Measurements from ENCODE around the gene TNKS1BP1.

DNA sequence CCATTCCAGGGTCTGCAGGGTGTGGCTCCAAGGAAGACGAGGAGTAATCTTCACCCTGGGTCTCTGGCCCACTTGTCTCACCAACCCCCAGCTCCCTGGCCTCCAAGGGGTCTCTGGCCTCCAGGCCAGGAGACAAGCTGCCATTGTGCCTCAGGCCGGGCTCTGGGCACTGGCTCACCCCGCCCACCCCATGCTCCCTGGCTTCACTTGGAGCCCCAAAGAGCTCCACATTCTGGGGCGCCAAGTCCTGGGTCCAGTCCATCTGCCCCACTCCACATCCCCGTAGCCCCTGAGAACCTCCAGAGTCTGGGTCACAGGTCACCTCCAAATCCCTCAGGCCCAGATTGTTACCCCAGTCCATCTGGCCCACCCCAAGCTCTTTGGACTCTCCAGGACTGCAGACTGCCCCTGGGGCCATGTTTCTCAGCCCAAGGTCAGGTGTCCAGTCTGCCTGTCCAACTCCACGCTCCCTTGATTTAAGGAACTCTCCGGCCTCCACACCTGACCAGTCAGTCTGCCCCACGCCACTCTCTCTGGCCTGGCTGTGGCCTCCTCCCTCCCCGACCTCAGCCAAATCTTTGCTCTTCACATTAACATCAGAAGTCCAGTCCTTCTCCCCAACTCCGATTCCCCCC is 16.2 kb downstream of the TNKS1BP1 start:
- TF ChIP-seq POLR2A (IDR thresholded peaks at IDR 0.05; ENCODE audit: low read length) (no peak), GATA1 (IDR thresholded peaks at IDR 0.05; ENCODE audit: low read depth, low read length) (no peak)
